ENCODE measurements around the gene SLC6A17.

DNA sequence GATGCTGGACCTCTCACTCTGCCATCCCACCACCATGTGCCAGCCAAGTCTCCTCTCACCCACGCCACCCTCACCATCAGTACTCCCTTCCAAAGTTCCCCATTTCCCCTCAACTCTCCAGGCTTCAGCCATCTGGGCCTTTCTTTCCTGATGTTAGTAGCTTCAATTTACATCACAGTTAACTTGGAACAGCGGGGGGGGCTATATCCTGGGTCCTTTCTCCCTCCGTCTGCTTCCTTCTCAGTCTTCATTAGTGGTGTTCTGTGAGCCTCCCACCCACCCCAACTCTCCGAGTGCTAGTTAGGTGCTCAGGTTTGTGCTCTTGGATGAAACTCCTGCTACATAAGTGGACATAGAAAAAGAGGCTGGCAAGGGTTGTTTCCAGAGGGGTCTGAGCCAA, 91.8 kb downstream of the SLC6A17 start:
- TF ChIP-seq POLR2A (IDR thresholded peaks at IDR 0.05; ENCODE audit: low read depth, low read length), result no peak
- no peak for TF ChIP-seq PAX5 (IDR thresholded peaks at IDR 0.05; ENCODE audit: insufficient read depth, low read length, severe bottlenecking)
- no peak for TF ChIP-seq POLR2AphosphoS5 (IDR thresholded peaks at IDR 0.05; ENCODE audit: low read depth, low read length)

All from GM12891 (cell line).